Smooth muscle cell (in vitro differentiated cells): ENCODE results near the gene HTRA3. TPM values are rescaled to one million over a fixed set of nuclear protein-coding genes. Genes with fewer than 3 reads are reported as not detected.

Experiments used
- DNase-seq: peaks from one replicate; lab custom pipeline; 2025; ENCODE audit not compliant: unreplicated experiment; lab: John Stamatoyannopoulos, UW
- H2AFZ ChIP-seq: fragments of 200-600 bp; sonication (generic); 2 replicates; pipeline ENCODE4 v1.6.0; 2016; ENCODE audit warnings: antibody characterized with exemption, low read depth, mild to moderate bottlenecking
- H3F3A ChIP-seq: fragments of 200-600 bp; sonication (generic); 2 replicates; pipeline ENCODE4 v1.6.0; 2017; ENCODE audit warnings: antibody characterized with exemption, low read depth
- H3K27ac ChIP-seq: fragments of 200-600 bp; sonication (generic); 2 replicates; pipeline ENCODE4 v1.5.1; 2016; ENCODE audit warnings: low read depth, mild to moderate bottlenecking
- H3K27me3 ChIP-seq: fragments of 200-600 bp; sonication (generic); 2 replicates; pipeline ENCODE4 v1.6.1; 2016; ENCODE audit warnings: low read depth, mild to moderate bottlenecking
- H3K36me3 ChIP-seq: fragments of 200-600 bp; sonication (generic); 2 replicates; pipeline ENCODE4 v1.5.1; 2016; ENCODE audit warnings: low read depth
- H3K4me1 ChIP-seq: fragments of 200-600 bp; sonication (generic); 2 replicates; pipeline ENCODE4 v1.5.1; 2016; ENCODE audit warnings: low read depth
- H3K4me2 ChIP-seq: fragments of 200-600 bp; sonication (generic); 2 replicates; pipeline ENCODE4 v1.6.0; 2016; ENCODE audit warnings: mild to moderate bottlenecking
- H3K4me3 ChIP-seq: fragments of 200-600 bp; sonication (generic); 2 replicates; pipeline ENCODE4 v1.5.1; 2016; ENCODE audit warnings: mild to moderate bottlenecking
- H3K79me2 ChIP-seq: fragments of 200-600 bp; sonication (generic); 2 replicates; pipeline ENCODE4 v1.6.0; 2016; ENCODE audit warnings: low read depth, mild to moderate bottlenecking
- H3K9ac ChIP-seq: fragments of 200-600 bp; sonication (generic); 2 replicates; pipeline ENCODE4 v1.6.0; 2016; ENCODE audit warnings: low read depth
- H3K9me3 ChIP-seq: fragments of 200-600 bp; sonication (generic); replicated peaks from 2 replicates; pipeline ENCODE4 v1.5.1; 2016; ENCODE audit warnings: low read depth
- H4K20me1 ChIP-seq: fragments of 200-600 bp; sonication (generic); 2 replicates; pipeline ENCODE4 v1.6.0; 2016; ENCODE audit warnings: low read depth
- CTCF ChIP-seq: fragments of 200-600 bp; sonication (generic); IDR thresholded peaks from 2 replicates; pipeline ENCODE4 v1.5.1; 2017; ENCODE audit warnings: borderline replicate concordance, mild to moderate bottlenecking, antibody characterized with exemption; ENCODE audit not compliant: insufficient read depth, poor library complexity, severe bottlenecking
- WGBS: methylation state at CpG from one replicate; pipeline ENCODE4 v1.1.7; 2016; ENCODE audit warnings: low lambda C conversion rate; 5-methylcytosine and 5-hydroxymethylcytosine counted together
- polyA plus RNA-seq: library from polyadenylated mRNA; unstranded; fragments of >200 nt; fragmentation: Nextera tagmentation; extraction: Ambion mirVana; gene quantifications from 2 replicates; pipeline ENCODE4 v1.2.1, GENCODE V29; 2016
- total RNA-seq: library from RNA; depleted of rRNA; stranded (reverse); fragments of >200 nt; gene quantifications from 2 replicates; pipeline ENCODE4 v1.2.3, GENCODE V29; 2014

Gene HTRA3
- total and polyA plus RNA-seq, 2 experiments from 2014 or later: 77.7 to 227 TPM

- H3K4me3 ChIP-seq: no peak overlapping the region
- no peaks in the 10 kb centered on the region for H3K9me3 ChIP-seq
- H3K4me2 ChIP-seq: no peak overlapping the region
- no peak overlapping the region for H3K9ac ChIP-seq
- H2AFZ ChIP-seq: no peak overlapping the region
- DNase-seq: no peak
- no peaks in the 10 kb centered on the region for H4K20me1 ChIP-seq
- no peaks in the 10 kb centered on the region for H3K27me3 ChIP-seq
- no peaks in the 10 kb centered on the region for H3K36me3 ChIP-seq
- TF ChIP-seq CTCF: peak; percentile 35
- 47% methylated on average over 17 of the region's 17 CpGs for WGBS
- peaks cover 7% of the 10 kb centered on the region for H3K4me1 ChIP-seq
- no peak overlapping the region for H3K27ac ChIP-seq
- no peaks in the 10 kb centered on the region for H3K79me2 ChIP-seq
- no peaks in the 10 kb centered on the region for H3F3A ChIP-seq
These were observed 31.0 kb upstream of the HTRA3 start for GRCh38 chr4:8238515-8239053.

- over 99% methylated on average over 13 of the region's 13 CpGs for WGBS
- Histone ChIP-seq H4K20me1 (no peaks in the 10 kb centered on the region), H3K9me3 (no peaks in the 10 kb centered on the region), H3K36me3 (no peaks in the 10 kb centered on the region), H3K9ac (no peak overlapping the region), H2AFZ (no peak overlapping the region), H3K27ac (no peak overlapping the region), H3K4me1 (peaks cover 7% of the 10 kb centered on the region), H3K4me2 (no peak overlapping the region), H3K79me2 (no peaks in the 10 kb centered on the region), H3F3A (no peaks in the 10 kb centered on the region), H3K4me3 (no peak overlapping the region), H3K27me3 (no peaks in the 10 kb centered on the region)
- DNase-seq: no peak
- TF ChIP-seq CTCF: no peak
These were observed 30.3 kb upstream of the HTRA3 start for GRCh38 chr4:8239226-8239625.

GRCh38 chr4:8239661-8240060 is 29.9 kb upstream of the HTRA3 start:
- no peak overlapping the region for H3K4me3 ChIP-seq
- H3F3A ChIP-seq: no peaks in the 10 kb centered on the region
- WGBS: 94% methylated on average over 9 of the region's 9 CpGs
- H4K20me1 ChIP-seq: no peaks in the 10 kb centered on the region
- H3K4me1 ChIP-seq: peaks cover 7% of the 10 kb centered on the region
- DNase-seq: no peak
- H3K79me2 ChIP-seq: no peaks in the 10 kb centered on the region
- no peaks in the 10 kb centered on the region for H3K36me3 ChIP-seq
- H3K9me3 ChIP-seq: no peaks in the 10 kb centered on the region
- no peak overlapping the region for H3K4me2 ChIP-seq
- no peaks in the 10 kb centered on the region for H3K27me3 ChIP-seq
- no peak overlapping the region for H2AFZ ChIP-seq
- no peak overlapping the region for H3K27ac ChIP-seq
- no peak overlapping the region for H3K9ac ChIP-seq
- no peak for TF ChIP-seq CTCF
